Measurements from ENCODE around the gene NEK6. TPM values are rescaled to one million over a fixed set of nuclear protein-coding genes. Genes with fewer than 3 reads are reported as not detected.

NEK6 gene
- total and polyA plus RNA-seq, 10 of the 15 experiments (the other 5 are each of a cell fraction or from before 2014, with no cell fraction given) = 31.3 to 161 (median 89.2) TPM

- no peak for DNase-seq (ENCODE audit: low read depth, low spot score)
- Histone ChIP-seq H3K9me3 (replicated peaks; ENCODE audit: control insufficient read depth, insufficient read depth, low read length) (no peaks in the 10 kb centered on the region; the same call in 2 of the 3 replicates), H3K27me3 (replicated peaks in 1 of 2; ENCODE audit: control insufficient read depth in 2 of 2, insufficient read depth in 2 of 2, low read length in 1 of 2) (no peaks in the 10 kb centered on the region), H4K20me1 (ENCODE audit: control insufficient read depth, insufficient read depth) (no peaks in the 10 kb centered on the region), H3K36me3 (ENCODE audit: control insufficient read depth in 2 of 2, insufficient read depth in 2 of 2, low read length in 1 of 2) (peaks cover 8 to 15% of the 10 kb centered on the region in 2 experiments; a peak in 3 of 4 replicates), H3K4me2 (ENCODE audit: control insufficient read depth, insufficient read depth) (no peak overlapping the region), H3K79me2 (ENCODE audit: control insufficient read depth, insufficient read depth, low read length) (peaks cover 2% of the 10 kb centered on the region), H3K4me1 (ENCODE audit: control insufficient read depth, insufficient read depth, low read length) (no peaks in the 10 kb centered on the region), H3K27ac (ENCODE audit: control insufficient read depth, insufficient read depth) (no peak overlapping the region), H2AFZ (ENCODE audit: control insufficient read depth, low read depth, low read length) (no peak overlapping the region), H3K4me3 (no peak overlapping the region), H3K9ac (ENCODE audit: control insufficient read depth, insufficient read depth, low read length) (no peak overlapping the region)
- ChIA-PET POLR2A (interaction anchor here (0.6 kb wide), 1 partner anchor 116 kb away, joined by 3 read pairs; no protein-coding TSS in a partner anchor), SMC1A (ENCODE audit: uncharacterized antibody, unreplicated experiment) (interaction anchor here (0.7 to 1.6 kb wide), 6 partner anchors 12 to 338 kb away, joined by 3 to 8 read pairs (median 3); no protein-coding TSS in a partner anchor), CTCF (interaction anchor here (0.6 to 3.5 kb wide), 5 partner anchors 11 to 251 kb away, joined by 3 to 17 read pairs (median 3); no protein-coding TSS in a partner anchor), RAD21 (ENCODE audit: unreplicated experiment) (interaction anchor here (1.0 to 1.5 kb wide), 2 partner anchors 240 to 251 kb away, joined by 3 read pairs; no protein-coding TSS in a partner anchor)
- WGBS (ENCODE audit: insufficient coverage, insufficient replicate concordance, low lambda C conversion rate, missing lambda C conversion rate) = 82% methylated on average over 10 of the region's 10 CpGs
- intact Hi-C loops (cut with micrococcal nuclease; ENCODE audit: unreplicated experiment) (no loop called here), in situ Hi-C loops (cut with MboI) (no loop called here)
- TF ChIP-seq IKZF1 (conservative IDR thresholded peaks at IDR 0.05) (no peak), MYC (IDR thresholded peaks at IDR 0.05; ENCODE audit: insufficient read depth, insufficient read length, insufficient replicate concordance, low read length, severe bottlenecking) (no peak), JUND (IDR thresholded peaks at IDR 0.05; ENCODE audit: low read depth, low read length) (no peak), EED (IDR thresholded peaks at IDR 0.05; ENCODE audit: low read depth) (no peak), TCF3 (IDR thresholded peaks at IDR 0.05; ENCODE audit: borderline replicate concordance, insufficient read depth, low read depth, low read length) (no peak), KLF5 (IDR thresholded peaks at IDR 0.05; ENCODE audit: partially characterized antibody) (no peak), YY1 (IDR thresholded peaks at IDR 0.05; ENCODE audit: low read depth, low read length) (no peak), HCFC1 (IDR thresholded peaks at IDR 0.05; ENCODE audit: low read length) (no peak)
- TF ChIP-seq, protein P1, sequence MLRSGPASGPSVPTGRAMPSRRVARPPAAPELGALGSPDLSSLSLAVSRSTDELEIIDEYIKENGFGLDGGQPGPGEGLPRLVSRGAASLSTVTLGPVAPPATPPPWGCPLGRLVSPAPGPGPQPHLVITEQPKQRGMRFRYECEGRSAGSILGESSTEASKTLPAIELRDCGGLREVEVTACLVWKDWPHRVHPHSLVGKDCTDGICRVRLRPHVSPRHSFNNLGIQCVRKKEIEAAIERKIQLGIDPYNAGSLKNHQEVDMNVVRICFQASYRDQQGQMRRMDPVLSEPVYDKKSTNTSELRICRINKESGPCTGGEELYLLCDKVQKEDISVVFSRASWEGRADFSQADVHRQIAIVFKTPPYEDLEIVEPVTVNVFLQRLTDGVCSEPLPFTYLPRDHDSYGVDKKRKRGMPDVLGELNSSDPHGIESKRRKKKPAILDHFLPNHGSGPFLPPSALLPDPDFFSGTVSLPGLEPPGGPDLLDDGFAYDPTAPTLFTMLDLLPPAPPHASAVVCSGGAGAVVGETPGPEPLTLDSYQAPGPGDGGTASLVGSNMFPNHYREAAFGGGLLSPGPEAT (IDR thresholded peaks at IDR 0.05; ENCODE audit: low read depth) = no peak
- no peak for FAIRE-seq
- no TSS peak for BruUV-seq (replicated peaks)
- no peak for ATAC-seq
These were observed 120.0 kb downstream of the NEK6 start for GRCh38 chr9:124377551-124378406.

Measured in GM12878 (cell line).